SK-MEL-5 (cell line): ENCODE measurements around the gene SNTB2. TPM values are rescaled to one million over a fixed set of nuclear protein-coding genes. Genes with fewer than 3 reads are reported as not detected.
"Not testable (repeated sequence)": the region's sequence is repeated elsewhere in the genome, so short reads cannot be mapped to it uniquely, and the experiment has no call there.

Source experiments
- DNase-seq: peaks from one replicate; pipeline ENCODE4 v3.0.0-alpha.2; 2016; ENCODE audit warnings: low read depth, low spot score
- in situ Hi-C: cut with HindIII; loops from 2 replicates; pipeline ENCODE4 v1.10.0; 2016; ENCODE audit warnings: low sequenced_read_pairs, high pct_unique_total_duplicates, low pct_unique_long_range_greater_than_20kb
- total RNA-seq: library from RNA; depleted of rRNA; stranded (reverse); fragments of >200 nt; shearing (Covaris generic); gene quantifications from 2 replicates; pipeline ENCODE4 v1.2.3, GENCODE V29; 2014

SNTB2 gene
- total RNA-seq, 1 experiment from 2014 or later: 9.1 TPM

DNA sequence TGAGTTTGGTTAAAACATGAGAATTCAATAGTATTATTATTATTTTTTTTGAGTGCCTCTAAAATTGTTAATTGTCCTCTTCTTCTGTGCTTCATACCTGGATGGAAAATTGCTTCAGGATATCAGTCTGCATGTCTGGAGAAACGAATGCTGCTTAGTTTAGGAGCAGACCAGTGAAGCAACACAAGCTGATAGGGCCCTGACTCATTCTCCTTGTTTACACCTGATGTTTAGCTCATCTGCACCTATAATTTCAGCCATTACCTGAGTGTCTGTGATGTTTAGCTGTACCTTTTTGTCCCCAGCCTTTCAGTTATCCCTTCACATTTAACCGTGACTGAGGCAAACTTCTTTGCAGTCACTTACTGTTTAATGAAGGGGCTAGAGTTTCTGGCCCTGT, 14.8 kb downstream of the SNTB2 start:
- in situ Hi-C loops: no loop called here
- no peak for DNase-seq

DNA sequence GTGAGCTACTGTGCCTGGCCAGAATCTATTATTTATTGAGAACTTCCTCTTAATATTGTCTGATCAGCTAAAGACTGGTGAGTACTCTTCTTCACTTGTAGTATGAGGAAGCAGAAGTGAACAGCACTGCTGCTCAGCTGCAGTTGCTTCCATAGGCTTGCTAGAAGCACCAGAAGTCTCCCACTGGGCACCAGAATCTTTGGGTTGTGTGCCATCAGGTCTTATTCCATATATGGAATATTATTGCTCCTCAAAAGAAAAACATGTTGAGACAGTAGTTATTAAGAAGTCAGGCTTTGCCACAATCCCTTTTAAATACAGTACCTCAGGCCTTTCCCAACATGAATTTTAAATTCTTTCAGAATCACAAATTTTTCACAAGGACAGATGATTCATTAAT, 17.2 kb downstream of the SNTB2 start:
- DNase-seq: no peak
- in situ Hi-C loops: no loop called here

DNA sequence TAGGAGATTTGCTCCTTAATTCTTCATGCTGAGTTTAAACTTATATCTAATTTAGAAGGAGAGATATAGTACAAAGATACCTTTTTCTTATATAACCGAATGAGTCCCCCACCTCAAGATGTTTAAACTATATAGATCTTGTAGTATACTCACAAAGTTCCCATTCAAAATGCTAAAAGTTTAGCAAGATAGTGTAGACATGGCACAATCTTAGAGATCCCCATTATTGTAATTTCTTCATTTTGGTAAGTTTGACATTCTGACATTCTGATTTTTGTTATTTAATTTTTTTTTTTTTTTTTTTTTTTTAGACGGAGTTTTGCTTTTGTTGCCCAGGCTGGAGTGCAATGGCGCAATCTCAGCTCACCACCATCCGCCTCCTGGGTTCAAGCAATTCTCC, 22.8 kb downstream of the SNTB2 start:
- in situ Hi-C loops: no loop called here
- DNase-seq: no peak

DNA sequence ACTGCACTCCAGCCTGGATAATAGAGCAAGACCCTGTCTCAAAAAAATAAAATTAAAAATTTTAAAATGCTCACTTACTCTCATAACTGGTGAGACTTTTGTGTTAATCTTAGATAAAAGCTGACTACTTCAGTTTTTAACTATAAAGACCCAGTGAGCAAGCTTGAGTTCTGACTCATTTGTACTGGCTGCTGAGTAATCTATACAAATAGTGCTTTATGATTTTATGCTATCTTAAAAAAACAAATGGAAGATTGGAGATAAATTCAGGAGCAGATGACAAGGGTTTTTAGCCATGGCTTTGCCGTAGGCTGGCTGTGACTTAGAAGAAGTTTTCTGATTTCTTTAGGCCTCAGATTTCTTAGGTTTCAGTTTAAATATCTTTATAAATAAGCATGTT, 30.5 kb downstream of the SNTB2 start:
- in situ Hi-C loops: no loop called here
- no peak for DNase-seq

DNA sequence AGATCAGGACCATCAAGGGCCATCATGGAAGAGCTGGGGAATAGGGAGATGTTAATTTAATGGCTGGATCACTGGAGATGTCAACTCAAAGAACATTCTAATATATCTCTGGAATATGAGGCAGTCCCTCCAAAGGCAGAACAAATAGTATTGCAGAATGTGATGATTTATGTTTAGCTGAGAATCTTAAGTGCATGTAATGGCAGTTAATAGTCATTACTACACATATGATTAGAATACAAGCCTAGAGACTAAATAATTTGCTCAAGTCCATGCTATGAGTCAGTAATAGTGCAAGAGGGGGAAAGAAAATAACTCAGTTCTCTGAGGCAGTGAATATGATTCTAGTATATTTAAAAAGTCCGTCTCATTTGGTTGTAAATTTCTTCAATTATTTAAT, 32.3 kb downstream of the SNTB2 start:
- no peak for DNase-seq
- in situ Hi-C loops: no loop called here

DNA sequence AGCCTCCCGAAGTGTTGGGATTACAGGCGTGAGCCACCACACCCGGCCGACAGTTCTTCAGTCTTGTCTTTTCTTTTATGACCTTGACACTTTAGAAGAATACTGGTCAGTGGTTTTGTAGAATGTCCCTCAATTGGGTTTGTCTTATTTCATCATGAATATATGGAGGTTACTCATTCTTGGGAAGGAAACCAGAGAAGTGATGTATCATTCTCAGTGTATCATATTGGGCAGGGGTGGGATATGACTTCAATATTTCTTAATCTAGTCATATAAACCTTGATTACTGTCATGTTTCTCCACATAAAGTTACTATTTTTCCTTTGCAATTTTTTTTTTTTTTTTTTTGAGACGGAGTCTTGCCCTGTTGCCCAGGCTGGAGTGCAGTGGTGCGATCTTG, 36.9 kb downstream of the SNTB2 start:
- DNase-seq: no peak
- in situ Hi-C loops: no loop called here

DNA sequence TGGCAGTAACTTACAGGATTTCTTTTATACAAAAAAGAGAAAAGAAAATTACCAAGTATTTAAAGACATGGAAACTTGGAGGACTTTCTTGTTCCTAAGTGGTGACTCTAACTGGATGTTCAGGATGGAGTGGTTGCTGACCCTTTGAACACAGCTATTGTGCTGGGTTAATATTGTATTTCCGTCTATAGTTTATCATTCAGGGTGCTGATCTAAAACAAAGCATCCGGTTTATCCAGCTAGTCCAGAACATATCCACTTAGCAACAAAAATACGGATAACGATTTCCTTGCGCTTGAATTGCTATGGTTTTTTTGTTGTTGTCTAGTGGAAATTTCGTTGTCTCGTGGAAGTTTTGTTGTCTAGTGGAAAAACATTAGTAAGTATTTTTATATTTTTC, 38.2 kb downstream of the SNTB2 start:
- no peak for DNase-seq
- in situ Hi-C loops: no loop called here

DNA sequence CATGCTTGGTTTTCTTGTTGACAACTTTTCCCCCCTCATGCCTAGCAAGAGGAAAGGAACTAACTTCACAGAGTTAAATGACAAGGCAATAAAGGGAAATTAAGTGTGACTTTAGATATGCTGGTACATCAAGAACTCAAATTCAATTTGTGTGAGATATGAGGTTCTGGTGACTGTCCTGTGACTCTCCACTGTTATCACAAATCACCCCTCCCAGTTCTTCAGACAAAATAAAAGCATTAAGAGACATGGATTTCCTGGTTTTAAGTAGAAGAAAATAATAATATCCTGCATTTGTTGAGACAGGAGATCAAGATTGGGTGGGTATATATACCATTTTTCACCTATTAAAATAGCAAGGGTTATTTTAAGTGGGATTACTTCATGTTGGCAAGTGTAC, 46.2 kb downstream of the SNTB2 start:
- in situ Hi-C loops: no loop called here

DNA sequence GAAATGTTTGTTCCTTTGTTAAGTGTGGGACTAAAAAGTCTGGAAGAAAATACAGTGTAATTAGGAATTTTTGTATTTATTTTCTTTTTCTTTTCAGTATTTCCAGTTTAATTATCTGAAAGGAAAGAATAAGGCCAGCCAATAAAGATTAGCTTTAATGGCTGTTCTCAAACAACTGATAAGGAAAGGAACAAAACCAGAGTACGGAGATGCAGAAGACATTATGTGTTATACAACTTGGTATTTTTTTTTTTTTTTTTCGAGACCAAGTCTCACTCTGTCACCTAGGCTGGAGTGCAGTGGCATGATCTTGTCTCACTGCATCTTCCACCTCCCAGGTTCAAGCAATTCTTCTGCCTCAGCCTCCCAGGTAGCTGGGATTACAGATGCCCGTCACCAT, 47.5 kb downstream of the SNTB2 start:
- DNase-seq: no peak
- in situ Hi-C loops: no loop called here

More for the DNA sequence above, 46.2 kb downstream of the SNTB2 start:
- DNase-seq: no peak

DNA sequence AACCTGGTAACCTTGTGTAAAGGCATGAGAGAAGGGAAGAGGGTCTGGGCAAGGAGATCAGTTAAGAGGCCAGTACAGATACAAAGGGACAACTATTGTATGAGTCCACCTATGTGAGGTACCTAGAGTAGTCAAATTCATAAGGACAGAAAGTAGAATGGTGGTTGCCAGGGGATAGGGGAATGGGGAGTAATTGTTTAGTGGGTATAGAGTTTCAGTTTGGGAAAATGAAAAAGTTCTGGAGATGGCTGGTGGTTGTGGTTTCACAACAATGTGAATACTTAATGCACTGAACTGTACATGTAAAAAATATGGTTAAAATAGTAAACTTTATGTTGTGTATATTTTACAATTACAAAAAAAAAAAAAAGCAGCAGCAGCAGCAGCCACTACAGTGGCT, 49.4 kb downstream of the SNTB2 start:
- DNase-seq: no peak
- in situ Hi-C loops: no loop called here

DNA sequence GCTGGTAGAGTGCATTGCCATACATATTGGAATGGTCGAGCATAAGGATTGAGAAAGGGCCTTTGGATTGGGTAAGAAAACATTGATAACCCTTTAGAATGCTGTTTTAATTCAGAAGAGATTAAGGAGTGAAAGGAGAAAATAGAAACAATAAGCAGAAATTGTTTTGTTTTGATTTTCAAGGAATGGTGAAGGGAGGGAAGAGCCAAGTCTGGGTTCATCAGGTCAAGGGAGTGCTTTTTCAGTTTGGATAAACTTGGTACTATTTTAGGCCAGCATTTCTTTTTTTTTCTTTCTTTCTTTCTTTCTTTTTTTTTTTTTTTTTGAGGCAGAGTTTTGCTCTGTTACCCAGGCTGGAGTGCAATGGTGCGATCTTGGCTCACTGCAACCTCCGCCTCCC, 50.3 kb downstream of the SNTB2 start:
- DNase-seq: no peak
- in situ Hi-C loops: no loop called here

DNA sequence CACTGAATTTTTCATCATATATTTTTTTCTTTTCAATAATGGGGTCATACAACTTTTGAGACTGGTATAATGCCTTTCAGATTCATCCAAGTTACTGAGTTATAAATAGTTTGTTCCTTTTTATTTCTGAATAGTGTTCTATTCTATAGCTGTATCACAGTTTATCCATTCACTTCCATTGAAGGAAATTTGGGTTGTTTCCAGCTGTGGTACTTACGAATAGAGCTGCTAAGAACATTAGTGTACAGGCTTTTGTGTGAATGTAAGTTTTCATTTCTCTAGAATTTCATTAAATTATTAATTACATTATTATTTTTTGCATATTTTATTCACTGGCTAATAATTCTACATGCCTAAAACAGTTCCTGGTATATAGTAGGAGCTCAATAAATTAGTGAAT, 52.9 kb downstream of the SNTB2 start:
- DNase-seq: no peak
- in situ Hi-C loops: no loop called here

DNA sequence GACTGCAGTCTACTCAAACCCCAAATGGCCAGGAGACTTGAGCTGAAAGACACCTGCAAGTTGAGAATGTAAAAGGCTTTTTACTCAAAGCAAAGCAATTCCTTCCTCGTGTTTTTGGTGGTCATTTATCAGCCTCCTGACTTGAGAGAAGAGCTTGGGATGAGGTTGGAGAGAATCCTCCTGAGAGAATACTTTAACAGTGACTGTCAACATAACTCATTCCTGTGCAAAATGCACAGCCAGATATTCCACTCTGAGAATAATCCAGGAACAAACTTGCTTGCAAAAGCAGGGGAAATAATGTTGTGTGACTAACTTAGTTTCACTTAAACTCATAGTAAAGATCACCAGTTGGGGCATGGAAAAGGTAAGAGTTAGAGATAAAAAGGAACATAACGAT, 53.4 kb downstream of the SNTB2 start:
- in situ Hi-C loops: no loop called here
- no peak for DNase-seq

DNA sequence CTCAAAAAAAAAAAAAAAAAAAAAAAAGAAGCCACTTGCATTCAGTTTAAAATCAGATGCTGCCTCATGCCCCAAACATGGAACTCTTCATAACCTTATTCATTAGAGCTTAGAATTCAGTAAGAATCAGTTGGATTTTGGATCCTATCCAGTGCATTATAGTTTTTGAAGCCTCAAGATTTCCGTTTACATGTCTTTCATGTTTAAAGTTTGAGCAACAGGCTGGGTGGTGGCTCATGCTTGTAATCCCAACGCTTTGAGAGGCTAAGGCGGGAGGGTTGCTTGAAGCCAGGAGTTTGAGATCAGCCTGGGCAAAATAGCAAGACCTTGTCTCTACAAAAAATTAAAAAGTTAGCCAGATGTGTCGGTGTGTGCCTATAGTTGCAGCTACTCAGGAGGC, 55.0 kb downstream of the SNTB2 start:
- no peak for DNase-seq
- in situ Hi-C loops: no loop called here

DNA sequence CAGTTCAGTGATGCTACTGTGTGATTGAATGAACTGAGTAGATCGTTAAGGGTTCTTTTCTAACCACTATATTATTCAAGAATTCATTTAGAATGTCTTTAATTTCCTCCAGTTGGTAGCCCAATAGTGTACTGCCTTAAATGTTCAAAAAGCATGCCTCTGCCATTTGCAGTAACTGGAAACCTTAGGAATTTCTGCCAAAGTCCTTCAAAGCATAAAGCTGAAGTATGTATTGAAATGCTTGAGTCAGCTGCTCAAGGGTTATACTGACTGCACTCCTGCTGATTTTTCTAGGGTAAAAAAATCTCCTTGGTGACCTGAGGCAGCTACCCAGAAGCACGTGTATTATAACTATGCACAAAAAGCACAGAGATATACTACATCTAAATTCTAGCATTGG, 56.5 kb downstream of the SNTB2 start:
- in situ Hi-C loops: no loop called here
- no peak for DNase-seq

DNA sequence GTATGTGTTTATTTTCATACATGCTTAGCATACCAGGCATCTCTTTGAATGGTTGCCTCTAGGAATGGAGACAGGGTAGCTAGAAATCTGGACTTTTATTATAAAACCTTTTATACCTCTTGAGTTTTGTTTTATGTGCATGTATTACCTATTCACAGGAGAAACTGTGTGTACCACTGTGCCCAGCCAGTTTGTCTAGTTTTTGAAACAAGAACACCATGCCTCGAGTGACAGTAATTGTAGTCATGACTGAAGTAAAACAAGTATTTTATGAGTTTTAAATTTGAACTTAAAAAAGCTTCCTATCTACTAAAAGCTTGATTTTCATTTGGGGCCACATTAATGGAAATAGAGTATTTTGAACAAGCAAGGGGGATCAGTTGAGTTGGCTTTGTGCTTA, 57.4 kb downstream of the SNTB2 start:
- DNase-seq: no peak
- in situ Hi-C loops: no loop called here

DNA sequence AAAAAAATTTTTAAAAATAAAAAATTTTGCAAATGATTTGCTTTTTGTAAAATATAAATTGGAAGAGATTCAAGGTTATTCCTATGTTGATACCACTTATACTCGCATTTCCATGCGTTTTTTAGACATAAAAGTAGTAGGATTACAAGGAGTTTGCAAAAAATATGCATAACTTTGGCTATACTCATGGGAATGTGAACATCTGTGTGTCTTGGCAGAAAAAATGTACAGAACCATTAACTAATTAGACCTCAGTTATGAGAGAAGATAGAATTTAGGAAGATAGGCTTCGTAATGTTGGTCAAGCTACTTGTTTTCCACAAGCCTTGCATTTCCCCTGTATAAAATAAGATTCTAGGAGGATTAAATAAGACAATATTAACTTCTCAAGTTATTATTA, 63.1 kb downstream of the SNTB2 start:
- DNase-seq: no peak
- in situ Hi-C loops: no loop called here

DNA sequence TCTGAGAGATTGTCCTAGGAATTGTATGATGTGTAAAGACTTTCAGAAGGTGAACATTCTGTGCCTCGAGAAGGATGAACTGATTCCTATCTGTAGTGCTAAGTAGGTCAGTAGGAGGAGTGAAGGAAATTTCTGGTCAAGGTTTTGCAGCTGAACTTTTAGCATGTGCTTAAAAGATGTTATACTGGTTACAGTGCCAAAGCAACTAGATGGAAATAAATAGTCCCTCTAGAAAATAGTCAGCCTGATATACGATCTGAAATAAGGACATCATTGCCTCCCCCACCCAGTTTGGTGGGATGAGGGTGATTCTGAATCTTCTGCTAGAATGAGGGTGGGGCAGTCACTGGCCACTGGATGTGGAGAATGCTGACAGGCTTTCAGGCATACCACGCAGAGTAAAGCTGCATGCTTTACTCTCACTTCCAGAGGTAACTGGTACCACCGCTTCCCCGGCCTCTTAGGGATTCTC, 66.9 kb downstream of the SNTB2 start:
- in situ Hi-C loops: no loop called here
- DNase-seq: no peak

DNA sequence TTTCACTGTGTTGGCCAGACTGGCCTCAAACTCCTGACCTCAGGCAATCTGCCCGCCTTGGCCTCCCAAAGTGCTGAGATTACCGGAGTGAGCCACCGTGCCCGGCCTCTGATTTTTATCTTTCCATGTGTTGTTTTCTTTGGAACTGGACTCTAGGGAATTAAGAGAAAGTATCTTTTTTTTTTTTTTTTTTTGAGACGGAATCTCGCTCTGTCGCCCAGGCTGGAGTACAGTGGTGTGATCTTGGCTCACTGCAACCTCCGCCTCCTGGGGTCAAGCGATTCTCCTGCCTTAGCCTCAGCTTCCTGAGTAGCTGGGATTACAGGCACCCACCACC, 72.4 kb downstream of the SNTB2 start:
- DNase-seq, in situ Hi-C loops: not testable (repeated sequence)

DNA sequence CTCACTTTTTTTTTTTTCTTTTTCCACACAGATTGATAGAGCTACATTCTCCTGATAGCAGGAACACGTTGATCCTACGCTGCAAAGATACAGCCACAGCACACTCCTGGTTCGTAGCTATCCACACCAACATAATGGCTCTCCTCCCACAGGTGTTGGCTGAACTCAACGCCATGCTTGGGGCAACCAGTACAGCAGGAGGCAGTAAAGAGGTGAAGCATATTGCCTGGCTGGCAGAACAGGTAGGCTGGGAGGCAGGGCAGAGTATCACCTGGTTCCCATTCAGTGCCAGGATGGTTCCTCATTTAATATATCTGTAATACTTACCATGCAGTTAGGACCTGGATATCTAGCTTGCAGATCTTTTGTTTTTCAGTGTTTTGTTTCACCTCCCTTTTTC, 73.1 kb downstream of the SNTB2 start:
- in situ Hi-C loops: no loop called here
- DNase-seq: no peak

DNA sequence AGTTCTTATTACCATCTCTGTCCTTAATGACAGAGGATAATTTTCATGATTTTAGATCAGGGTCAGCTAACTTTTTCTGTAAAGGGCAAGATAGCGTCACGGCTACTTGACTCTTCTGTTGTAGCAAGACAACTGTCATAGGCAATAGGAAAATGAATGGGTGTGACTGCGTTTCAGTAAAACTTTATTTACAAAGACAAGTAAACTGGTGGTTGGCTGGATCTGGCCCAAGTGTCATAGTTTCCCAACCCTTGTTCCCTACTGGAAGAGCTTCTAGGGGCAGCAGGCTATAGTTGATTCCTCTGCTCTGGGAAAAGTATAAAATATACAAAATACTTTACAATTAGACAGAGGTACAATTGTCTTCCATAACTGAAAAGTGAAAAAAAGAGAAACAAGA, 73.5 kb downstream of the SNTB2 start:
- no peak for DNase-seq
- in situ Hi-C loops: no loop called here
